SH-SY5Y (cell line): ENCODE results near the gene EMD.

Source experiments
- GATA2 ChIP-seq: IDR thresholded peaks from 2 replicates; pipeline ENCODE4 v1.6.1; 2011; ENCODE audit warnings: mild to moderate bottlenecking, low read depth, low read length
- GATA3 ChIP-seq: IDR thresholded peaks from 2 replicates; pipeline ENCODE4 v1.6.1; 2011; ENCODE audit warnings: low read depth, mild to moderate bottlenecking, low read length, moderate library complexity

Gene EMD

DNA sequence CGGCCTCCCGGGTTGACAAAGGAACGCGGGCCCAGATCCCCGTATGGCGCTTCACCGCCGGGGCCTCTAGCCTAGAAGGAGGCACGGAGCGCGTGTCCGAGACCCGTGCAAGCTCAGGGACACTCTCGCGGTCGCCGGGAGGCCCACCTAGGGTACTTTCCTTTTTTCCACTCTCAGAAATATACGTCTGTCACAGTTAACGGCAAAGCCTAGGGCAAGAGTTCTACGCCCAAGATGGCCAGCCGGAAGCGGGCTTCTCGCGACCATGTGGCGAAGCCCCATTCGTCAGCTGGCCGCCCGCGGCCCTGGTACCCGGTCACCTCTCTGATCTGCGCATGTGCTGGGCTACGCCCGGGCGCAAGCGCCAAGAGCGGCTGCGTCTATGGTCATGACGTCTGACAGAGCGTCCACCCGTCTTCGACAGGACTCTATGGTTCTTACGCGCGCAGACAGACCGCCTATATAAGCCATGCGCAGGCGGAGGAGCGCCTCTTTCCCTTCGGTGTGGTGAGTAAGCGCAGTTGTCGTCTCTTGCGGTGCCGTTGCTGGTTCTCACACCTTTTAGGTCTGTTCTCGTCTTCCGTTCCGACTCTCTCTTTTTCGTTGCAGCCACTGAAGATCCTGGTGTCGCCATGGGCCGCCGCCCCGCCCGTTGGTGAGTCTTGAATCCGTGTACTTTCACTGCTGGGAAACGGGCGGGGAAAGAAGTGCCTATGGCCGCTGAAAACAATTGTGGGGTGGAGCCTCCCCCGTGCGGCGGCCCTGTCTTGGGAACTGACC, 19.0 kb downstream of the EMD start, which contains the start of gene RPL10:
TSS of gene RPL10 (plus strand) at position 490 of the 780 bp plus-strand sequence. CDS start at position 633, 143 bp downstream.
- TF ChIP-seq GATA3 (no peak), GATA2 (no peak)

DNA sequence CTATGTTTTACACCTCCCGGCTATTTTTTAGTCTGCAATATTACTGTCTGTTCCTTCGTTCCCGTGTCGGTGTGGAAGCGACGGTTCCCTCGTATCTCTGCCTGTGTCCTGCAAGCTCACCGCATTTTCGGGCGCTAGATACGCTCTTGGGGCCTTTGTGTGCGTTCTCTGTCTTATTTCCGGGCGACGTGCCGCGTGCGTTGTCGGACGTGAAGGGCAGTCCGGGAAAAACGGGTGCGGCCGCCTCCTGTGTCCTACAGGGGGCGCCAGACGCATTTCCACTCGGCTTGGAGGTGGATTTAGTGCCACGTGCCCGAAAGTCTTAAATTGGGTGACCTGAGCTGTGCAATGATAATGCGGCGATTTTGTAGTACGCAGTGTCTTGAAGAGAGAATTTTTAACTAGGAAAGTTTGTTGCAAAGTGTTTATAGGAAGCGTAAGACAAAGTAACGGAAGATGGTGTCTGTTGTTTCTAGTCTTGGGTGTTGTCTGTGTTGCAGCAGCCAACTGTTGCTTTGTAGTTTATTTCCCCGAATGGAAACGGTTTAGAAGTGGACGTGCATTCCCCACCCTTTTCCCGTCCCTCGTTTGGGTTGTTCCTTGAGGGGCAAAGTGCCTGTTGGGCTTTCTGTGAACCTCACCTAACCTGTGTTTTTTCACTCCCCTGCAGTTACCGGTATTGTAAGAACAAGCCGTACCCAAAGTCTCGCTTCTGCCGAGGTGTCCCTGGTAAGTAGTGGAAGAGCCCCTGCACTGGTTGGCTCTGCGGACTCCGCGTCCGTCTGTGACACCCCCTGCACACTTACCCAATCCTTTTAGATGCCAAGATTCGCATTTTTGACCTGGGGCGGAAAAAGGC, 19.8 kb downstream of the EMD start:
- TF ChIP-seq GATA2, result no peak
- no peak for TF ChIP-seq GATA3

DNA sequence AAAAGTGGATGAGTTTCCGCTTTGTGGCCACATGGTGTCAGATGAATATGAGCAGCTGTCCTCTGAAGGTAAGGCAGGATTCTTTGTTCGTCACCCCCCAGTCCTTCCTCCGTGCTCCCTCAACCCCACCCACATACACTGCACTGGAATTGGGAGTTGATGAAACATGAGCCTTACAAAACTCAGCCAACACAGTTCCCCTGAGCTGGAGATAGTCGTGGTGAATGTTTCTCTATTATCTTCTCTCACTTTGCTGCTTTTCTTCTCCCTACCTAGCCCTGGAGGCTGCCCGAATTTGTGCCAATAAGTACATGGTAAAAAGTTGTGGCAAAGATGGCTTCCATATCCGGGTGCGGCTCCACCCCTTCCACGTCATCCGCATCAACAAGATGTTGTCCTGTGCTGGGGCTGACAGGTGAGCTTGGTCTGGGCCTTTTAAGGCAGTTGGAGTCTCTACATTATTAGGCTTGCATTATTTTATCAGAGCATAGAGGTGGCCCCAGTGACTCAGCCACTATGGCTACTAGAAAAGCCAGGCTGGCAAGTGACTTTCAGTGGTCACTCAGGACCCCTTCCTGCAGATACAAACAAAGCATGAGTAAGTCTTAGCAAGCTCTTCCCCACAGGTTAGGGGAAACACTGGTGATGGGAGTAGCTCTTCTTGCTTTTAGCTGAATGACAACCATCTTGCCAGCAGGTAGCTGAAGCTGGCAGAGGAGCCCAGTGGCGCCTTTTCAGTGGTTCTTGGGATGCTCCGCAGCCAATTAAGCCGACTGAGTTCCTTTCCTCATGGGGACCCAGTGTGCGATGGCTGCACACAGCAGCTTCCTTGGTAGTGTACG, 20.7 kb downstream of the EMD start:
- TF ChIP-seq GATA2 (no peak), GATA3 (no peak)

DNA sequence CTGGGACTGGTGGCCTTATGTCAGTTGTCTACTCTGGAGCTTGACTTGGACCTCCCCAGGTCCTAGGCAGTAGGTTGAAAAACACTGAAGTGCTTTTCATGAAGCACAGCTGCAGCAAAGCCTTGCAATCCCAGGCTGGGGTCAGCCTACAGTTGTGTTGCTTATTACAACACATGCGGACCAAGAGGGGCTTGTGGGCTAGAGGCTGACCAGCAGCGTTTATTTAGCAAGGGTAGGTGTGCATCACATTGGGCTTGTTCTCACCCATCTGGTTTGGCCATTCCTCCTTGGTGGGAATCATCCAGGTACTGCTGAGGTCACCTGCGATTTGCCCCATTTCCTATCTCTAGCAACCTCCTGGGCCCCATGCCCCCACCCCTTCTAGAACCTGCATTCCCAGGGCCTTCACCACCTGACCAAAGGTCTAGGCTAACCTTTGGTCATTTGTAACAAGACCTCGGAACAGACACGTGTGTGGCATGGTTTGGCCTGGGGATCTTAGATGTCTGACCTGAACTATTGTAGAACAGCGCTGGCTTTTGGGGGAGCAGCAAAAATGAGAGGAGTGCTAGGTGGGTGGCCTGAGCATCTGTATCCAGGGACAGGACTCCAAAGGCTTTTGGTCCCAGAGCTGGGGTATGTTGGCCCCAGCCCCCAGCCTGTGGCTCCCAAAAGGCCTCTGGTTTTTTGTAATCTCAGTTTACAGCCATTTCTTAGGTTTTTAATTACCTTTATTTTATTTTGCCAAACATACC, 22.1 kb downstream of the EMD start:
- no peak for TF ChIP-seq GATA2
- no peak for TF ChIP-seq GATA3

DNA sequence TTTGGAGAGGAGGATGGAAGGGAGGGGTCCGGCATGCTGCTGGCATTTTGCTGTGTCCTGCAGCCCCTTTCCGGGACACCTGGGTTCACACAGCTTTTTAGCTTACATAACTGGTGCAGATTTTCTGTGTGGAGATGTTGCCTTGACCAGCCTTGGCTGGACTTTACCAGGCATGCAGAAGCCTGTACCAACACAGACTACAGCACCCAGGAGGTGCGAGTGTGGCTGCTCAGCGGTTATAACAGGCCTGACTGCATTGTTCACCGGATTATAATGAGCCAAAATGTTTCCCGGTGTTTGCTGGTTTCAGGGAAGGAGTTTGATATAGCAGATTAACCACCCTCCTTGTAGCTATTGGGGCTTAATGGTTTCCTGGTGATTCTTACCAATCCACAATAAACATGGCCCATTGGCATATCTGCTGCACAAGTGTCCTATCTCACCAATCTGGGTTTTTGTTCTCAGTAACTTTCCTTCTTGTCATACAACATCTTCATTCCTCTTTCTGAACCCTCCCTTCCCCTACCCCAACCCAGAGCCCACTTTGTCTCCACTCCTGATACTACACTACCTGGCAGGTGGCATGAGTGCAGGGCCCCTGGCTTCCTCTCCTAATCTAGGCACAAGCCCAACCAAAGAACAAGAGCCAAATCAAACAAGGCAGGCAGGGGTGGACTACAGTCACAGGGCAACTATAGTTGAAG, 23.0 kb downstream of the EMD start:
- TF ChIP-seq GATA3 (no peak), GATA2 (no peak)

DNA sequence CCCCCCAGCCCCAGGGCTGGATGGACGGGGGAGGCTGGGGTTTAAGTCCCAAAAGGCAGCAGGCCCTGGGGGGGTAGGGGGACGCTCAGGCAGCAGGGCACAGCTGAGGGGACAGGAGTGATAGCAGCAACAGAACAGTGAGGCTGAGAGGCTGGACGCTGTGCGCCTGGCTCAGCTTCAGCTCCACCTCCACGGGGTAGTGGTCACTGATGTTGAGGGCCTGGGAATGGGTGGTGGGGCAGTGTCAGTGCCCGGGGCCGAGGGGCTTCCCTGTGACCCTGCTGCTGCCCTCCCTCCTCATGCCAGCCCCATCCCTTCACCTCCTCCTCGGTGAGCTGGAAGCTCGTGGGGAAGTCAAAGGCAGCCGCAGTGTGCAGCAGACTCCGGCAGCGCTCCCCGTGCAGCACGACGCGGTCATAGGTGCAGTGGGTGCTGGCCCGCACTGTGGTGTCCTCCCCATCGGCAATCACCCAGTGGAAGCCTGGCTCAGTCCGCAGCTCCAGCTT, 23.6 kb downstream of the EMD start:
- TF ChIP-seq GATA3 (no peak), GATA2 (no peak)

DNA sequence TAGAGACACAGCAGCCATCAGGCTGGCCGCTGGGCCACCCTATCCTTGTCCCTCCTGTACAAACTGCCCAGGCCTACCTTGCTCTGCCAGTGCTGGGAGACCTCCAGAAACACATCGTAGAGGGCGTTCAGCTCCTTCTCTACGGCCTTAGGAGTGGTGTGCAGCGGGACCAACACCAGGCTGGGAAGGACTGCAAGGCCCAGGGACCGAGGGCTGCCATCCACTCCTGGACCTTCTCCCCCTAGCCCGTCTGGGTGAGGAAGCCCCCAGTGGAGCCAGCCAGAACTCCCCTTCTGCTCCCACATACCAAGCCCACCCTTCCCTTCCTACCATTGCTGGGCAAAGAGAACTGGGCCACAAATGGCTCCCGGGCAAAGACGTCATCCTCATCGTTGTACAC, 24.1 kb downstream of the EMD start:
- no peak for TF ChIP-seq GATA3
- TF ChIP-seq GATA2, result no peak

DNA sequence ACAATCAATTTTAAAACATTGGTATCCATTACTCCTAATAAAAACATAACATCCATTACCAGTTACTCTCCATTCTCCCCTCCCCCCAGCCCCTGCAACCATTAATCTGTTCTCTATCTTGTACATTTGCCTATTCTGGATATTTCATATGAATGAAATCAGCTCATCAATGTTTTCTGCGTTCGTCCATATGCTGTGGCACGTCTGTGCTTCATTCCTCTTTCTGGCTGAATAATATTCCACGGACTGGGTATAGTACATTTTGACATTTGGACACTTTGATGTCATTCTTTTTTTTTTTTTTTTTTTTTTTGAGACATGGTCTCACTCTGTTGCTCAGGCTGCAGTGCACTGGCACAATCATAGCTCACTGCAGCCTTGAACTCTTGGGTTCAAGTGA, 24.8 kb downstream of the EMD start:
- no peak for TF ChIP-seq GATA2
- no peak for TF ChIP-seq GATA3

DNA sequence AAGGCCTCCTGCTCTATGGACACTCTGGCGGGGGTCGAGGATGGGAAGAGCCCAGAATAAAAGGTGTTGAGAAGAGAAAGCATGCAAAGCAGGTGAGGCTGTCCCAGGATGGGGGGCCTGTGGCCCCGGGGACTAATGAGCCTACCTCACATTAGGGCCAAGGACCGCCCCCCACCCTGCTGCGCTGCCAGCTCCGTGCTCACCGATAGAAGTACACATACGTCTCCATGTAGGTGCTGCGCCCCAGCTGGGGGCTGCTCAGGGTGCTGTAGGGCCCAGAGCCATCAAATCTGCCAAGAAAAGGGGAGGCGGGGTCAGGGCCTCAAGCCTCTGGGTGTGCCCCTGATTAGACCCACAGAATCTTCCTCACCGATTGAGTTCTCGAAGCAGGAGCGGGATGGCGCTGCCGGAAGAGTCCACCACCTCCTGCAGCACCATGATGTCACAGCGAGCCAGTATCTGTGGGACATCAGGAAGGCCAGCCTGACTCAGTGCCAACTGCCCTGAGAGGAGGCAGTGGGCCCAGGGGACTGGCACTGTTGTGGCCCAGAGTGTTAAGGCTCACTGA, 25.6 kb downstream of the EMD start:
- no peak for TF ChIP-seq GATA3
- TF ChIP-seq GATA2, result no peak

DNA sequence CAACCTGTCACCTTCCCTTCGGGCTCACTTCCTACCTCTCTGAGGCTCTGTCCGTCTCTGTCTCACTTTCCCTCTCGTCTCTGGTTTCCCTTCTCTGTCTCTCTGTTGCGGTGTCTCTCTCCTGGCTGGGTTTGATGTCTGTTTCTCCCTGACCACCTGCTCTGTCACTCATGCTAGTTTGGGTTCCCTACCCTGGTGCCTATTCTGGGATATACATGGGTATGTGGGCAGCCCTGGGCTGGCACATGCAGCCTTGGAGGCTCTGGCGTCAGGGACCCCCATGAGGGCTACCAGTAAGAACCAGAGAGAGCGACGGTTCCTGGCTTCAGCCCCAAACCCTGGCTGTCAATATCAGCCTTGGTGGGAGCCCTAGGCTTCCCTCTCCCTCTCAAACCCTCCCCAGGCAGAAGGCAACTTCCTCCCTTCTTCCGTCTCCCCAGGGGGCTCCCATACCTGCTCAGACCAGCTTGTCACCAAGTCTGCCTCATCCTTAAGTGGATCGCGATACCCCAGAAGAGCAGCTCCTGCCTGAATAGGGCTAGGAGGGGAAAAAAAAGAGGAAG, 29.6 kb downstream of the EMD start:
- no peak for TF ChIP-seq GATA3
- no peak for TF ChIP-seq GATA2

DNA sequence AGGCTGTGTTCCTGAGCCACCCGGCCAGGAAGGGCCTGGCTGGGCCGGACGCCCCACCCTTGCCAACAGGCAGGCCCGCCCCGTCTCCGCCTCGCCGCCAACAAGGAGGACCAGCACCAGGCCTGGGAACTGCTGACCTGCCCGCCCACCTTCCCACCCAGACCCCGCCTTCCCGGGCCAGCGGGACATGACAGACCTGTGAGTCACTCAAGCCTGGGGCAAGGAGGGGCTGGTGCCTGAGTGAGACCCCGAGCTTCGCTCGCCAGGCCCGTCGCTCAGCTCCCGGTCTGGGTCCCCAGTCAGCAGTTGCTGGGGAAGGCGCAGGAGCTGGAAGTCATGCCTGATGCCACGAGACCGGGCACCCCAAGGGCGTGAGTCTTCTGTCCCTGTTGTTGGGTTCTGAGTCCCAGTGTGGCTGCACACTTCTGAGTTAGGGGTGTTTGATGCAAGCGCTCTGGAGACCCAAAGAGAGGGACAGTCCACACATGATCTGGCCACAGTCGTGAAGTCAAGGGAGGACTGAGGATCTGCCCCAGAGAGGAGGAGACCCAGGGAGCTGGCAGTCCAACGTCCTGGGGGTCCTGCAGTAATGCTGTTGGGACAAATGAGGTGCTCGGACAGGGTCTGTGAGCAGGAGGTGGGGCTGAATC, 30.3 kb downstream of the EMD start, which contains the start of gene DNASE1L1:
TSS of gene DNASE1L1 (minus strand) at position 33 of the 650 bp plus-strand sequence. CDS start 3,686 bp downstream, outside the sequence.
- no peak for TF ChIP-seq GATA3
- no peak for TF ChIP-seq GATA2
